ENCODE measurements around the gene S100A7A. TPM values are rescaled to one million over a fixed set of nuclear protein-coding genes. Genes with fewer than 3 reads are reported as not detected.

Gene S100A7A
- total RNA-seq, 1 experiment from 2014 or later, result not detected

GRCh38 chr1:153395136-153395685 lies 21.1 kb upstream of the S100A7A start:
- ChIA-PET CTCF (no interaction called here), POLR2A (no interaction called here)
- intact Hi-C loops (cut with micrococcal nuclease; ENCODE audit: unreplicated experiment), result no loop called here
- Histone ChIP-seq H3K9me3 (no peaks in the 10 kb centered on the region), H3K4me3 (ENCODE audit: low read depth, low read length) (no peak overlapping the region), H3K27me3 (replicated peaks; ENCODE audit: control insufficient read depth, insufficient read depth, low read length) (no peaks in the 10 kb centered on the region), H3K4me1 (no peaks in the 10 kb centered on the region), H3K36me3 (ENCODE audit: control insufficient read depth, insufficient read depth, low read length) (no peaks in the 10 kb centered on the region)
- H3K27ac Mint-ChIP-seq (ENCODE audit: unreplicated experiment), result no peak overlapping the region
- peaks cover 4% of the 10 kb centered on the region for H3K4me1 Mint-ChIP-seq (ENCODE audit: low read depth, unreplicated experiment)
- DNase-seq, result no peak
- BruUV-seq (replicated peaks), result no TSS peak
- no peak for TF ChIP-seq CTCF (IDR thresholded peaks at IDR 0.05; ENCODE audit: insufficient read depth in 1 of 2, low read depth in 1 of 2, low read length in 1 of 2, severe bottlenecking in 1 of 2, unreplicated experiment in 1 of 2)
- H3K4me3 Mint-ChIP-seq (ENCODE audit: unreplicated experiment), result no peak overlapping the region
- H3K27me3 Mint-ChIP-seq (ENCODE audit: insufficient read depth, unreplicated experiment), result peaks cover 20% of the 10 kb centered on the region
- no peaks in the 10 kb centered on the region for H3K9me3 Mint-ChIP-seq (ENCODE audit: unreplicated experiment)
- H3K36me3 Mint-ChIP-seq (ENCODE audit: insufficient read depth, unreplicated experiment), result no peaks in the 10 kb centered on the region

GRCh38 chr1:153395776-153396175 lies 20.5 kb upstream of the S100A7A start:
- Mint-ChIP-seq H3K9me3 (ENCODE audit: unreplicated experiment) (no peaks in the 10 kb centered on the region), H3K27ac (ENCODE audit: unreplicated experiment) (no peak overlapping the region), H3K4me3 (ENCODE audit: unreplicated experiment) (no peak overlapping the region), H3K27me3 (ENCODE audit: insufficient read depth, unreplicated experiment) (peaks cover 20% of the 10 kb centered on the region), H3K4me1 (ENCODE audit: low read depth, unreplicated experiment) (peaks cover 4% of the 10 kb centered on the region), H3K36me3 (ENCODE audit: insufficient read depth, unreplicated experiment) (no peaks in the 10 kb centered on the region)
- DNase-seq, result no peak
- Histone ChIP-seq H3K9me3 (no peaks in the 10 kb centered on the region), H3K36me3 (ENCODE audit: control insufficient read depth, insufficient read depth, low read length) (no peaks in the 10 kb centered on the region), H3K27me3 (replicated peaks; ENCODE audit: control insufficient read depth, insufficient read depth, low read length) (no peaks in the 10 kb centered on the region), H3K4me1 (no peaks in the 10 kb centered on the region), H3K4me3 (ENCODE audit: low read depth, low read length) (no peak overlapping the region)
- no peak for TF ChIP-seq CTCF (IDR thresholded peaks at IDR 0.05; ENCODE audit: insufficient read depth in 1 of 2, low read depth in 1 of 2, low read length in 1 of 2, severe bottlenecking in 1 of 2, unreplicated experiment in 1 of 2)
- intact Hi-C loops (cut with micrococcal nuclease; ENCODE audit: unreplicated experiment), result no loop called here
- POLR2A ChIA-PET, result no interaction called here
- no TSS peak for BruUV-seq (replicated peaks)
- CTCF ChIA-PET, result no interaction called here

- Histone ChIP-seq H3K9me3 (no peaks in the 10 kb centered on the region), H3K27me3 (replicated peaks; ENCODE audit: control insufficient read depth, insufficient read depth, low read length) (no peaks in the 10 kb centered on the region; the same call in 1 of the 2 replicates), H3K4me3 (ENCODE audit: low read depth, low read length) (no peak overlapping the region), H3K36me3 (ENCODE audit: control insufficient read depth, insufficient read depth, low read length) (no peaks in the 10 kb centered on the region), H3K4me1 (no peaks in the 10 kb centered on the region)
- CTCF ChIA-PET, result interaction anchor here (0.6 kb wide), 1 partner anchor 156 kb away, joined by 4 read pairs; no protein-coding TSS in a partner anchor
- H3K9me3 Mint-ChIP-seq (ENCODE audit: unreplicated experiment), result no peaks in the 10 kb centered on the region
- no peak overlapping the region for H3K27ac Mint-ChIP-seq (ENCODE audit: unreplicated experiment)
- POLR2A ChIA-PET, result no interaction called here
- H3K4me1 Mint-ChIP-seq (ENCODE audit: low read depth, unreplicated experiment), result peaks cover 4% of the 10 kb centered on the region
- no TSS peak for BruUV-seq (replicated peaks)
- H3K36me3 Mint-ChIP-seq (ENCODE audit: insufficient read depth, unreplicated experiment), result no peaks in the 10 kb centered on the region
- no peak for DNase-seq
- H3K4me3 Mint-ChIP-seq (ENCODE audit: unreplicated experiment), result no peak overlapping the region
- no peak for TF ChIP-seq CTCF (IDR thresholded peaks at IDR 0.05; ENCODE audit: insufficient read depth in 1 of 2, low read depth in 1 of 2, low read length in 1 of 2, severe bottlenecking in 1 of 2, unreplicated experiment in 1 of 2)
- intact Hi-C loops (cut with micrococcal nuclease; ENCODE audit: unreplicated experiment), result no loop called here
- peaks cover 22% of the 10 kb centered on the region for H3K27me3 Mint-ChIP-seq (ENCODE audit: insufficient read depth, unreplicated experiment)
Measured at GRCh38 chr1:153396461-153396860, 19.9 kb upstream of the S100A7A start.
